Lung (tissue), 12 donors: ENCODE data around the gene HAS3. TPM values are rescaled to one million over a fixed set of nuclear protein-coding genes. Genes with fewer than 3 reads are reported as not detected.

Experiments
- ATAC-seq: fragments of 200-7000 bp; cut with Tn5 transposase; one replicate; pipeline ENCODE4 v1.9.1; 2020; ENCODE audit warnings: moderate number of reproducible peaks; ENCODE audit not compliant: insufficient read depth, low FRiP score
- DNase-seq, 3 donors: peaks; one replicate each; pipeline ENCODE4 v3.0.0-alpha.2; 2013 to 2017
- H3K27ac ChIP-seq, 2 donors: one replicate each; pipeline ENCODE4 v1.5.1; 2013; ENCODE audit warnings: mild to moderate bottlenecking in 2 of 2, moderate library complexity in 2 of 2, control low read depth in 1 of 2, inconsistent platforms in 1 of 2, low read depth in 1 of 2, low read length in 1 of 2
- H3K27me3 ChIP-seq, 3 donors: one replicate each; pipeline ENCODE4 v1.5.1; 2013; ENCODE audit warnings: low read length in 2 of 3; ENCODE audit not compliant: control insufficient read depth in 3 of 3, insufficient read depth in 3 of 3
- H3K36me3 ChIP-seq, 4 donors: one replicate each; pipeline ENCODE4 v1.5.1; 2013; ENCODE audit warnings: low read length in 4 of 4, mild to moderate bottlenecking in 1 of 4, moderate library complexity in 1 of 4; ENCODE audit not compliant: control insufficient read depth in 4 of 4, insufficient read depth in 4 of 4
- H3K4me1 ChIP-seq, 5 donors: one replicate each; pipeline ENCODE4 v1.5.1; 2013; ENCODE audit warnings: low read length in 5 of 5, mild to moderate bottlenecking in 2 of 5, moderate library complexity in 1 of 5; ENCODE audit not compliant: control insufficient read depth in 5 of 5, insufficient read depth in 5 of 5
- H3K4me3 ChIP-seq: one replicate; pipeline ENCODE4 v1.5.1; 2013; ENCODE audit warnings: mild to moderate bottlenecking, control low read depth, moderate library complexity
- H3K9ac ChIP-seq, 2 donors: one replicate each; pipeline ENCODE4 v1.5.1; 2013; ENCODE audit warnings: low read length in 2 of 2, control low read depth in 1 of 2; ENCODE audit not compliant: insufficient read depth in 1 of 2
- H3K9me3 ChIP-seq, 4 donors: one replicate each; pipeline ENCODE4 v1.5.1; 2013; ENCODE audit warnings: low read length in 3 of 4, mild to moderate bottlenecking in 1 of 4, moderate library complexity in 1 of 4; ENCODE audit not compliant: control insufficient read depth in 4 of 4, insufficient read depth in 3 of 4
- CTCF ChIP-seq: IDR thresholded peaks from 2 replicates; pipeline ENCODE4 v1.5.1; 2012; ENCODE audit warnings: mild to moderate bottlenecking; ENCODE audit errors: control extremely low read depth, extremely low read depth
- WGBS, 2 donors: extraction: QIAGEN DNeasy Blood & Tissue Kit; methylation state at CpG; one replicate each; pipeline ENCODE4 v1.1.7; 2013; 5-methylcytosine and 5-hydroxymethylcytosine counted together
- polyA plus RNA-seq, 2 donors: library from polyadenylated mRNA; stranded (reverse); fragments of 200-250 nt; gene quantifications; one replicate each; pipeline ENCODE4 v1.2.1, GENCODE V29; 2013
- total RNA-seq, 2 donors: library from RNA; depleted of rRNA in 1 of 2; stranded (reverse); fragments of >200 nt in 1 of 2; gene quantifications; one replicate each; pipeline ENCODE4 v1.2.1, GENCODE V29; 2014 to 2021
- donor health status: control.
- donor health status: control.
- donor health status: Bipolar disorder and iron deficiency.
- donor health status: healthy.
- donor health status: DM: yes; HTN: yes; CAD: no.

HAS3 gene
- total and polyA plus RNA-seq, 4 donors = 5.1 to 37.5 (median 19.0) TPM

DNA sequence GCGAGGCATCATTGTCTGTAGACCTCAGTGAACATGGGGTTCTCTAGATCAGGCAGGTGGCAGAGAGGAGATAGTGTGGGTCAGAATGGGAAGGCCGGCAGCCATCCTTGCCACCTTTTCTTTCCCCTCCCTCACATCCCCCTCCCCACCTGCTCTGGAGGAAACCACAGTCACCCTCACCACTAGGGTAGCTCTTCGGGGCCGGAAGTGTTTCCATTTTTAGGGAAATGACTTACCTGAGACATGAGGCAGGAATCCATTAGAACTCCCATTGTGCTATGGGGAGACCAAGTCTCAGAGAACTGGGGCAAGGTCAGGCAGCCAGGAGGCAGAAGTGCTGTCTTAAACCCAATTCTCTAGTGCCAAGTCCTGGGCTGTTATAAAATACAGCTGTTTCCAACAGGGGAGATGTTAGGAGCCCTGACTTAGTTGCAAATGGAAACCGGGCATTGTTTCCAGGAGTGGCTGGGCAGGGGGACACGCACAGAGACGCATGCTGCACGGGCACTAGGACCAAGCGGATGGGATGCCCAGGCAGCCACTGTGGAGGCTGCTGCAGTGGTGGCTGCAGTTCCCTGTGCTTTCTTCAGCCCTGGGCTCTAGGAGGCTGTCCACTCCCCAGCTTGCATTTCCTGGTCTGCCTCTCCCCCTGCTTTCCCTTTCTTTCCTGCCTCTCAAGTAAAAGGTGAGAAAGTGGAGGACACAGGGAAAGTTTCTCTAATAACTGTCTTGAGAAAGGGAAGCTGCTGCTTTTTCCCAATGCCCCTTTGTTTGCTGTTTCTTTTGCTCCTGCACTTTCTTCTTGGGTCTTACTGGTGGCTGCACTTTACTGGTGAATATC is 2.8 kb downstream of the HAS3 start:
- WGBS, 2 donors = 54 to 55% methylated on average over 9 of the region's 9 CpGs
- ATAC-seq (no peak), DNase-seq (no peak)
- Histone ChIP-seq H3K9ac (no peak overlapping the region), H3K27ac (peak overlapping the region in 1 of 2 donors; percentile 26), H3K4me1 (peaks cover 0 to 26% (median 6%) of the 10 kb centered on the region in 5 donors), H3K36me3 (peaks cover 0 to 15% (median 9%) of the 10 kb centered on the region in 4 donors), H3K9me3 (no peaks in the 10 kb centered on the region), H3K27me3 (peaks cover 0 to 24% (median 8%) of the 10 kb centered on the region in 3 donors), H3K4me3 (no peak overlapping the region)
- TF ChIP-seq CTCF = no peak

GRCh38 chr16:69108905-69109252 is 3.4 kb downstream of the HAS3 start:
- H3K36me3 ChIP-seq = peaks cover 0 to 19% (median 11%) of the 10 kb centered on the region in 4 donors
- H3K27me3 ChIP-seq = peaks cover 0 to 24% (median 8%) of the 10 kb centered on the region in 3 donors
- H3K4me1 ChIP-seq = peaks cover 0 to 26% (median 6%) of the 10 kb centered on the region in 5 donors
- H3K9ac ChIP-seq = no peak overlapping the region
- no peak for TF ChIP-seq CTCF
- H3K27ac ChIP-seq = peak overlapping the region in 1 of 2 donors; percentile 26
- H3K4me3 ChIP-seq = no peak overlapping the region
- no peak for DNase-seq
- 82 to 91% methylated on average over 4 of the region's 4 CpGs for WGBS, 2 donors
- H3K9me3 ChIP-seq = no peaks in the 10 kb centered on the region
- ATAC-seq = no peak

- ATAC-seq (no peak), DNase-seq (no peak)
- Histone ChIP-seq H3K27me3 (peaks cover 0 to 22% (median 8%) of the 10 kb centered on the region in 3 donors), H3K4me1 (peaks cover 0 to 26% (median 6%) of the 10 kb centered on the region in 5 donors), H3K9ac (no peak overlapping the region), H3K9me3 (no peaks in the 10 kb centered on the region), H3K27ac (no peak overlapping the region), H3K36me3 (peaks cover 0 to 25% (median 15%) of the 10 kb centered on the region in 4 donors), H3K4me3 (no peak overlapping the region)
- no peak for TF ChIP-seq CTCF
- WGBS, 2 donors = 86 to 92% methylated on average over 47 to 48 of the region's 48 CpGs
Observed at GRCh38 chr16:69109486-69110270, 4.2 kb downstream of the HAS3 start.
